ENCODE results near the gene PNLIPRP2.

PNLIPRP2 gene

DNA sequence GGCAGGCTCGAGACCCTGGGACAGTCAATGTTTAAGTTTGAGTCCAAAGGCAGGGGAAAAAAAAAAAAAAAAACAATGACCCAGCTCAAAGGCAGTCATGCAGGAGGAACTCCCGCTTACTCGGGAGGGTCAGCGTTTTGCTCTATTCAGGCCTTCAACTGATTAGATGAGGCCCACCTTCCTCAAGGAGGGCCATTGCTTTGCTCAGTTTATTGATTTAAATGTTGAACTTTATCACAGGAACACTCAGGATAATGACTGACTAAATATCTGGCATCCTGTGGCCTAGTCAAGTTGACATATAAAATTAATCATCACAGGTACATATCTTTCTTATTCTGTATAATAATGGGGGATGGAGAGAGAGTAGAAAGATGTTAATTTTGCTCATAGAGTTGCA is 69.0 kb downstream of the PNLIPRP2 start:
- H3K27ac Mint-ChIP-seq = no peak overlapping the region
- peaks cover 16 to 24% of the 10 kb centered on the region in 2 donors for H3K27me3 Mint-ChIP-seq
- H3K36me3 Mint-ChIP-seq = no peaks in the 10 kb centered on the region
- H3K4me1 Mint-ChIP-seq = no peaks in the 10 kb centered on the region
- peaks cover 0 to 3% of the 10 kb centered on the region in 2 donors for H3K9me3 Mint-ChIP-seq
- DNase-seq = no peak
- no peak for ATAC-seq (replicated peaks)
- no peak overlapping the region for H3K4me3 Mint-ChIP-seq

DNA sequence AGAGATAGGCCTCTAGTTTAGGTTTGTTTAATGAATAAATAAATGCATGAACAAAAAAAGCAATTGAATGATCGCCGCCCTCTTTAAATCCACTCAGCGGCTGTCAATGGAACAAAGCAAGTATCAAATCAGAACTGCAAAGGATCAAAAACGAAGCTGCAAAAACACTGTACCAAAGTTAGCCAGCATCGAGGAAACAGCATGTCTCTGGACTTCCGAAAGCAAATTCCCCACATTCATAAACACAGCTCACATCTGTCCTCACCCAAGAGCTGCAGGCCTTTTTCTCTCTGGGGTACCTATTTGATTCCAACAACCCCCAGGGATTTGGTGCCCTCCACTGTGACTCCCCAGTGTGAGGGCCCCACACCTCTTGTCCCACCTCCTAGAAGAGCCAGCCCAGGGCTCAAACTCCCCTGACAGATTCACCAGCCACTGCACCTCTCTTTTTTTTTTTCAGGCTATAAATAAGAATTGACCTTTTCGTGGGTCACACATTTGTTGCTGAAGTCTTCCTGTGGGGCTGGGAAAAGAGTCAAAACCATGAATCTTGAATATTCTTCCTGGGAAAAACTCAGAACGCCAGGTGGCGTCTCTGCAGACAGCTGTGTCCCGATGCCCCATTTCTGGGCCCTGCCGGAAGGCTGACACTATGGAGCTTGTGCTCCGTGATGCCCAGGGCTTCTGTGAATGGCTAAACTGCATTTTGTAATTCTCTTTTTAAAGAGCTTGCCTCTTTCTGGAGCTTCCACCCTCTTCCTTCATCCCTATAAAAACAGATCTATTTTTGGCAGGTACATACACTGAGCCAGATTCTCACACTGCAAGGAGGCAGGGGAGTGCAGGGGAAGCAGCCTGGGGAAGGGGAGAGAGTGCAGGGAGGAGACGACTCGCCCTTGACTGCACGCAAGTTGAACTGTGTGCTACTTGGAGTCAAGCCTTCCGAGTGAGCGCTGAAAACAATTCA is 69.9 kb downstream of the PNLIPRP2 start:
- Mint-ChIP-seq H3K4me1 (no peaks in the 10 kb centered on the region), H3K9me3 (peaks cover 3 to 4% of the 10 kb centered on the region in 2 donors), H3K27me3 (peaks cover 22 to 24% of the 10 kb centered on the region in 2 donors), H3K27ac (no peak overlapping the region), H3K4me3 (no peak overlapping the region), H3K36me3 (no peaks in the 10 kb centered on the region)
- DNase-seq (no peak), ATAC-seq (replicated peaks) (no peak)

DNA sequence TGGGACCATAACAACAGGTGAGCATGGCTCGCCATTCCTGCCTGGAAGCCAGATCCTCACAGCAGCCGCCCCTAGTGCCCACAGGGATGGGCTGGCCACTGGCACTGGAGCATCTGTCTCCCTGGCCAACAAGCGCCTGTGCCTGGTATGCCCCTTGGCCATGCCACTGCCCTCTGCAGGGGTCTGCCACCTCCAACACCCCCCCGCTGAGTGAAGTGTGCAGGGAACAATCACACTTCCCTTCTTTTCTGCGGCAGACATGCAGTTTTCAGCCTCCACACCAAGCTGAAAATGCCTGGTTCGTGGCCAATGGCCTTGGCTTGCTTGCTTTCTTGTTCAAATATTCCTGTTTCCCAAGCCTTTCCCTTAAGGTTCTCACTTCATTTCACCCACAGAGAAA is 70.9 kb downstream of the PNLIPRP2 start:
- DNase-seq (no peak), ATAC-seq (replicated peaks) (no peak)
- Mint-ChIP-seq H3K36me3 (no peaks in the 10 kb centered on the region), H3K27ac (no peak overlapping the region), H3K27me3 (peaks cover 22 to 24% of the 10 kb centered on the region in 2 donors), H3K9me3 (peaks cover 6 to 9% of the 10 kb centered on the region in 2 donors), H3K4me3 (no peak overlapping the region), H3K4me1 (peaks cover 0 to under 1% of the 10 kb centered on the region in 2 donors)

DNA sequence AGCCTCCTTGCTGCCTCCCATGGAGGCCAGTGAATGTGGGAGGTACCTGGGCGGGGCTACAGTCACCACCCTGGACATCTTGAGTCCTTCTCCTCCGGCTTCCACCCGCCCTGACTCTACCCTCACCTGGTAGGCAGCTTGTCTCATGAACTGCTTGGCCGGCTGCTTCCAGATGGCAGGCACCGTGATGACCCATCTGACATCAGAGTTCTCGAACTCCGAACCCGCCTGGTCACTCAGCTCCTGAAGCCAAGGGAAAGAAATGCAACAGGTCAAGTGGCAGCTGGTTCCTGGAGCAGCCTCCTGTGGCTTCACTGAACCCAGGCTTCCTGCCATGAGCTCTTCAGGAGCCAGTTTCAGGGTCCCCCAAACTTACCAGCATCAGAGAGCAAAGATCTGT is 71.5 kb downstream of the PNLIPRP2 start:
- Mint-ChIP-seq H3K36me3 (no peaks in the 10 kb centered on the region), H3K4me3 (no peak overlapping the region), H3K27ac (no peak overlapping the region), H3K9me3 (peaks cover 8 to 13% of the 10 kb centered on the region in 2 donors), H3K4me1 (peaks cover 0 to 3% of the 10 kb centered on the region in 2 donors), H3K27me3 (peaks cover 22 to 24% of the 10 kb centered on the region in 2 donors)
- no peak for DNase-seq
- ATAC-seq (replicated peaks) = no peak

DNA sequence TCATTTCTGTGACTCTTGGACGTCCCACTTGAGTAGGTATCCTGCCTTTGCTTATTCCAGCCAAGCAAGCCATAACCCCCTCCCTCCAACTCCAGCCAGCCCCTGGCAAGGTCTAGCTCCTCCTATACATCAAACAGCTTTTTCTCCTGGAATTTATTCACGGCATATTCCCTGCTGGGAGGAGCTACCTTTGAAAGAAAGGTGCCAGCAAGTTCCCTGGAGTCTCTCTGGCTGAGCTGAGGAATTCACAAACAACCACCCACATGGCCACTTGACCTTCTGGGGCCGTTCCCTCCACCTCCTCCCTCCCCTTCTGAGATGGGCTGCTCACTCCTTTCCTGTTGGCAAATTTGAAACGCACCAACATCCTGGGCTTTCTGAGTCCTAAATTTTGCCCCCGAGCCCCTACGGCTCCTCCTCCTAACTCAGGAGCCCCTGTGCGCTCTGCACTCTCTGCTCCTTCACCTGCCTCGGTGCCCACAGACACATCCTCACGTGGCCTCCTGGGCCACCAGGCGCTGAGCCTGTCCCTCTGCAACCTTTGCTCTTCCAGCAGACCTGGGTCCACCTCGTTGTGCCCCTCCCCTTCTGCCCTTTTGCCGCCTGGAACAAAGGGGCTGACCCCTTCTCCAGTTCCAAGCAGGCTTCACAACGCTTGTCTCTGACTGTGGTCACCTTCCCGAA is 73.6 kb downstream of the PNLIPRP2 start:
- no peak for ATAC-seq (replicated peaks)
- peaks cover 10 to 12% of the 10 kb centered on the region in 2 donors for H3K27me3 Mint-ChIP-seq
- peaks cover 8 to 13% of the 10 kb centered on the region in 2 donors for H3K9me3 Mint-ChIP-seq
- H3K27ac Mint-ChIP-seq = no peak overlapping the region
- no peak for DNase-seq
- H3K4me1 Mint-ChIP-seq = peaks cover 0 to 3% of the 10 kb centered on the region in 2 donors
- no peaks in the 10 kb centered on the region for H3K36me3 Mint-ChIP-seq
- H3K4me3 Mint-ChIP-seq = no peak overlapping the region

Measured in stimulated activated naive B cell treated with anti-CD40 and anti-IgM and Interleukin-4, amounts not matched to agents 10 μg/mL and 1 μg/mL and 100 μg/mL, for 72 hours (primary cell).